Peyer's patch (tissue), 4 donors: Measurements from ENCODE around the gene RXRA.

Experiments
- POLR2A ChIP-seq, 2 donors: fragments of 450-650 bp; IDR thresholded peaks; one replicate each; pipeline ENCODE4 v1.5.1; 2017; ENCODE audit warnings: antibody characterized with exemption in 2 of 2, mild to moderate bottlenecking in 2 of 2, moderate library complexity in 2 of 2
- TF ChIP-seq, protein P1 (sequence below), 6 experiments: fragments of 450-650 bp in 4 of 6; fragments of 200-600 bp in 2 of 6; sonication (generic) in 1 of 6; IDR thresholded peaks; one replicate each; pipeline ENCODE4 v1.5.1; 2017 to 2019; ENCODE audit warnings: antibody characterized with exemption in 6 of 6, mild to moderate bottlenecking in 3 of 6, moderate library complexity in 1 of 6

DNA sequence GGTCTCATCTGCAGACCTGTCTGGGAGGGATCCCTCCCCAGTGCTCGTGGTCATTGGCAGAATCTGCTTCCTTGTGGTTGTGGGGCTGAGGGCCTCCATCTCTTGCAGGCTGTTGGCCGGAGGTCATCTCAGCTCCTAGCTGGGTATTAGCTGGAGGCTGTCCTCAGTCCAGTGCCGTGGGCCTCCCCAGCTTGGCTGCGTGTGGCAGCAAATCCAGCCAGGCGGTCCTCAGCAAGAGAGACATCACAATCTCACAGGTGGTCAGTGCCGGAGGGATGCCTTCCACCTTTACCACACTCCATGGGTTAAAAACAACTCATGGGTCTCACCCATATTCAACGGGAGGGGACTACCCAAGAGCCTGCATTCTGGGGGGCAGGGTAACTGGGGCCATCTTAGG is 155.5 kb downstream of the RXRA start:
- TF ChIP-seq, protein P1, sequence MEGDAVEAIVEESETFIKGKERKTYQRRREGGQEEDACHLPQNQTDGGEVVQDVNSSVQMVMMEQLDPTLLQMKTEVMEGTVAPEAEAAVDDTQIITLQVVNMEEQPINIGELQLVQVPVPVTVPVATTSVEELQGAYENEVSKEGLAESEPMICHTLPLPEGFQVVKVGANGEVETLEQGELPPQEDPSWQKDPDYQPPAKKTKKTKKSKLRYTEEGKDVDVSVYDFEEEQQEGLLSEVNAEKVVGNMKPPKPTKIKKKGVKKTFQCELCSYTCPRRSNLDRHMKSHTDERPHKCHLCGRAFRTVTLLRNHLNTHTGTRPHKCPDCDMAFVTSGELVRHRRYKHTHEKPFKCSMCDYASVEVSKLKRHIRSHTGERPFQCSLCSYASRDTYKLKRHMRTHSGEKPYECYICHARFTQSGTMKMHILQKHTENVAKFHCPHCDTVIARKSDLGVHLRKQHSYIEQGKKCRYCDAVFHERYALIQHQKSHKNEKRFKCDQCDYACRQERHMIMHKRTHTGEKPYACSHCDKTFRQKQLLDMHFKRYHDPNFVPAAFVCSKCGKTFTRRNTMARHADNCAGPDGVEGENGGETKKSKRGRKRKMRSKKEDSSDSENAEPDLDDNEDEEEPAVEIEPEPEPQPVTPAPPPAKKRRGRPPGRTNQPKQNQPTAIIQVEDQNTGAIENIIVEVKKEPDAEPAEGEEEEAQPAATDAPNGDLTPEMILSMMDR (IDR thresholded peaks at IDR 0.05) = no peak
- TF ChIP-seq POLR2A (IDR thresholded peaks at IDR 0.05) = no peak
